Fibroblast of lung (primary cell): ENCODE data around the gene COPB2. TPM values are rescaled to one million over a fixed set of nuclear protein-coding genes. Genes with fewer than 3 reads are reported as not detected.

Experiments
- DNase-seq, 2 donors: peaks; one replicate each; pipeline versions ENCODE4 v3.0.0 to v3.0.0-alpha.2; 2010; ENCODE audit warnings: low read depth in 2 of 2
- H2AFZ ChIP-seq: 2 replicates; pipeline ENCODE4 v1.5.1; 2012; ENCODE audit warnings: low read length, control low read depth, inconsistent platforms
- H3K27ac ChIP-seq: 2 replicates; pipeline ENCODE4 v1.5.1; 2011; ENCODE audit warnings: low read length, control low read depth; ENCODE audit not compliant: insufficient read depth
- H3K27me3 ChIP-seq: 2 replicates; pipeline ENCODE4 v1.5.1; 2011; ENCODE audit warnings: mild to moderate bottlenecking, low read length; ENCODE audit not compliant: control insufficient read depth, insufficient read depth
- H3K36me3 ChIP-seq: 2 replicates; pipeline ENCODE4 v1.5.1; 2011; ENCODE audit warnings: low read length; ENCODE audit not compliant: control insufficient read depth, insufficient read depth
- H3K4me1 ChIP-seq: 2 replicates; pipeline ENCODE4 v1.5.1; 2011; ENCODE audit warnings: low read length; ENCODE audit not compliant: control insufficient read depth, insufficient read depth; ENCODE audit errors: extremely low read depth
- H3K4me2 ChIP-seq: 2 replicates; pipeline ENCODE4 v1.5.1; 2011; ENCODE audit warnings: low read length, control low read depth; ENCODE audit not compliant: insufficient read depth; ENCODE audit errors: extremely low read depth
- H3K4me3 ChIP-seq, 4 experiments: fragments of 200-600 bp in 1 of 4; sonication (generic) in 1 of 4; replicated peaks in 1 of 4; 2 replicates each; pipeline ENCODE4 v1.5.1; 2011 to 2016; ENCODE audit warnings: low read length in 4 of 4, low read depth in 3 of 4, mild to moderate bottlenecking in 3 of 4, control low read depth in 2 of 4, inconsistent platforms in 1 of 4, mixed read lengths in 1 of 4; ENCODE audit not compliant: insufficient read depth in 1 of 4; ENCODE audit errors: control extremely low read depth in 1 of 4
- H3K79me2 ChIP-seq: 2 replicates; pipeline ENCODE4 v1.5.1; 2012; ENCODE audit warnings: mild to moderate bottlenecking, low read length, inconsistent platforms; ENCODE audit not compliant: control insufficient read depth, insufficient read depth
- H3K9ac ChIP-seq: 2 replicates; pipeline ENCODE4 v1.5.1; 2011; ENCODE audit warnings: mild to moderate bottlenecking, low read length, control low read depth; ENCODE audit not compliant: insufficient read depth
- H3K9me3 ChIP-seq: 2 replicates; pipeline ENCODE4 v1.5.1; 2012; ENCODE audit warnings: low read depth, low read length; ENCODE audit not compliant: control insufficient read depth, insufficient read depth
- H4K20me1 ChIP-seq: 2 replicates; pipeline ENCODE4 v1.5.1; 2011; ENCODE audit warnings: low read length; ENCODE audit not compliant: control insufficient read depth, insufficient read depth; ENCODE audit errors: extremely low read depth
- EZH2 ChIP-seq: IDR thresholded peaks from 2 replicates; pipeline ENCODE4 v1.5.1; 2012; ENCODE audit warnings: low read length, control low read depth, mild to moderate bottlenecking; ENCODE audit errors: missing control alignments
- polyA plus RNA-seq, 2 donors: library from polyadenylated mRNA; depleted of rRNA in 1 of 2; stranded (reverse) in 1 of 2; unstranded in 1 of 2; fragments of >200 nt; gene quantifications; 2 replicates each; pipeline ENCODE4 v1.2.1, GENCODE V29; 2011 to 2012; ENCODE audit warnings: missing spikeins in 1 of 2
- total RNA-seq: library from RNA; depleted of rRNA; stranded (reverse); fragments of >200 nt; gene quantifications from 2 replicates; pipeline ENCODE4 v1.2.1, GENCODE V29; 2014
- TF ChIP-seq, protein P1 (sequence below), 2 donors: IDR thresholded peaks in 1 of 2; conservative IDR thresholded peaks in 1 of 2; 1 replicate in 1 of 2; 2 replicates in 1 of 2; pipeline ENCODE4 v1.5.1; 2011 to 2012; ENCODE audit warnings: low read length in 2 of 2, control low read depth in 1 of 2, inconsistent platforms in 1 of 2, low read depth in 1 of 2, mild to moderate bottlenecking in 1 of 2

The COPB2 gene
- total and polyA plus RNA-seq, 2 donors (not counting 1 experiment from before 2014, with no cell fraction given) = 284 to 293 TPM

DNA sequence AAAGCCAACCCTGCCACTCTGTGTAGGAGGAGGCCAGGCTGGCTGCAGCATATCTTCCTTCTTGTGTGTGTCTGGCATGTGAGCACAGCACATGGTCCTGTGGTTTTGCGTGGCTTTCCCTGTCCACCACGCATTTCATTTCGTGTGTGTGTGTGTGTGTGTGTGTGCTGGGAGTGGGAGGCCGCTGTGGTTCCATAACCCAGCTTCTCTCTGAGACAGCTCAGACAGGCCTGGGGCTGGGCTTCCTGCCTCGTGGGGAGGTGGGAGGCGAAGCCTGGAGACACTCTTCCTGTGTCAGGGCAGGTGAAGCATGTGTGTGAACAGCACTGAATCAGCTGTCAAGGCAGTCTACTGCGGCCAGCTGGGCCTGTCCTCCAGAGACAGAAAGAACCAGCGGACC is 61.6 kb downstream of the COPB2 start:
- TF ChIP-seq, protein P1, sequence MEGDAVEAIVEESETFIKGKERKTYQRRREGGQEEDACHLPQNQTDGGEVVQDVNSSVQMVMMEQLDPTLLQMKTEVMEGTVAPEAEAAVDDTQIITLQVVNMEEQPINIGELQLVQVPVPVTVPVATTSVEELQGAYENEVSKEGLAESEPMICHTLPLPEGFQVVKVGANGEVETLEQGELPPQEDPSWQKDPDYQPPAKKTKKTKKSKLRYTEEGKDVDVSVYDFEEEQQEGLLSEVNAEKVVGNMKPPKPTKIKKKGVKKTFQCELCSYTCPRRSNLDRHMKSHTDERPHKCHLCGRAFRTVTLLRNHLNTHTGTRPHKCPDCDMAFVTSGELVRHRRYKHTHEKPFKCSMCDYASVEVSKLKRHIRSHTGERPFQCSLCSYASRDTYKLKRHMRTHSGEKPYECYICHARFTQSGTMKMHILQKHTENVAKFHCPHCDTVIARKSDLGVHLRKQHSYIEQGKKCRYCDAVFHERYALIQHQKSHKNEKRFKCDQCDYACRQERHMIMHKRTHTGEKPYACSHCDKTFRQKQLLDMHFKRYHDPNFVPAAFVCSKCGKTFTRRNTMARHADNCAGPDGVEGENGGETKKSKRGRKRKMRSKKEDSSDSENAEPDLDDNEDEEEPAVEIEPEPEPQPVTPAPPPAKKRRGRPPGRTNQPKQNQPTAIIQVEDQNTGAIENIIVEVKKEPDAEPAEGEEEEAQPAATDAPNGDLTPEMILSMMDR (conservative IDR thresholded peaks at IDR 0.05 in 1 of 2, IDR thresholded peaks at IDR 0.05 in 1 of 2; ENCODE audit: low read depth in 1 of 2, low read length in 2 of 2) = no peak
- TF ChIP-seq EZH2 = no peak
- H3K27me3 ChIP-seq = peaks cover 7% of the 10 kb centered on the region
- H3K4me2 ChIP-seq = no peak overlapping the region
- no peaks in the 10 kb centered on the region for H4K20me1 ChIP-seq
- H3K36me3 ChIP-seq = no peaks in the 10 kb centered on the region
- H3K4me1 ChIP-seq = peaks cover 3% of the 10 kb centered on the region
- H3K9ac ChIP-seq = no peak overlapping the region
- no peaks in the 10 kb centered on the region for H3K9me3 ChIP-seq
- H3K27ac ChIP-seq = no peak overlapping the region
- H3K4me3 ChIP-seq = no peak overlapping the region
- H2AFZ ChIP-seq = no peak overlapping the region
- no peak for DNase-seq
- no peaks in the 10 kb centered on the region for H3K79me2 ChIP-seq

DNA sequence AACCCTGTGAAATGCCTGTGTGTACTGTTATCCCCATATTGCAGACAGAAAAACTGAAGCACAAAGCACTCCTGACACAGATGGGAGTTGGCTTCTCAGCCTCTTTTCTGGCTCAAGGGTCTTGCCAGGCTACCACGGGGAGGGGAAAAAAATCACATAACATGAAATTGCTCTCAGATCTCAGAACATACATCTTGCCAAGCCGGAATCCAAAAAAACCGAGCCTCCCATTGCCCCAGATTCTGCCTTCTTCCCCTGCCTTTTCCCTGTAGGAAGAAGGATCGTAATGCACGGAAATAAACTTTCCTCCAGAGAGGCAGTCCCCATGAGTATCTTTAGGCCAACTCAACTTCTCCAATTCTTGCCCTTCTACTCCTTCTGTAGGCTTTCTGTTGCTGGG is 62.2 kb downstream of the COPB2 start:
- DNase-seq = no peak
- no peaks in the 10 kb centered on the region for H4K20me1 ChIP-seq
- no peak overlapping the region for H3K4me2 ChIP-seq

DNA sequence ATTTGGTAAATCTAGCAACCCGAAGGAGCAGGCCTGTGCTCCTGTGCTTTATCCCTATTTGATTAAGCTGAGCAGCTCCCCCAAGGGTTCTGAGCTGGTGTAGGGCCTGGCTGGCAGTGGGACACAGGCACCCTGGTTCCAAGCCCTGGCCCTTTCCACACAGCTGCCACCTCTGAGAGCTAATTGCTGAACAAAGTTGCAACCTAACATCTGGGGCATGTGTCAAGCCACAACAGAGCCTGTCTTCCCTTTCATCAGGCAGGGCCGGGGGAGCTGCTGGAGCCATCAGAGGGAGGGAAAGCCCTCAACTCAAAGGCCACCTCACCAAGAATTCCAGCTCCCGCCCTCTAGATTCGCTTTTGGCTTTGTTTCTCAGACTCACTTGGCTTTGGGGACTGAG is 62.7 kb downstream of the COPB2 start:
- Histone ChIP-seq H3K4me2 (no peak overlapping the region), H4K20me1 (no peaks in the 10 kb centered on the region), H3K4me1 (peaks cover 3% of the 10 kb centered on the region), H3K27ac (no peak overlapping the region), H3K36me3 (no peaks in the 10 kb centered on the region), H3K9ac (no peak overlapping the region), H3K27me3 (peaks cover 2% of the 10 kb centered on the region), H3K4me3 (no peak overlapping the region), H3K79me2 (no peaks in the 10 kb centered on the region), H2AFZ (no peak overlapping the region), H3K9me3 (no peaks in the 10 kb centered on the region)
- TF ChIP-seq, protein P1 (conservative IDR thresholded peaks at IDR 0.05 in 1 of 2, IDR thresholded peaks at IDR 0.05 in 1 of 2; ENCODE audit: low read depth in 1 of 2, low read length in 2 of 2) = no peak
- TF ChIP-seq EZH2 = no peak
- DNase-seq = no peak

More for the DNA sequence above, 62.2 kb downstream of the COPB2 start:
- no peak for TF ChIP-seq EZH2
- TF ChIP-seq, protein P1 (conservative IDR thresholded peaks at IDR 0.05 in 1 of 2, IDR thresholded peaks at IDR 0.05 in 1 of 2; ENCODE audit: low read depth in 1 of 2, low read length in 2 of 2) = no peak
- no peak overlapping the region for H3K27ac ChIP-seq
- no peak overlapping the region for H3K4me3 ChIP-seq
- H3K27me3 ChIP-seq = peaks cover 6% of the 10 kb centered on the region
- no peaks in the 10 kb centered on the region for H3K79me2 ChIP-seq
- no peaks in the 10 kb centered on the region for H3K36me3 ChIP-seq
- H3K9ac ChIP-seq = no peak overlapping the region
- no peaks in the 10 kb centered on the region for H3K9me3 ChIP-seq
- peaks cover 3% of the 10 kb centered on the region for H3K4me1 ChIP-seq
- no peak overlapping the region for H2AFZ ChIP-seq
